RWPE2 (cell line): Measurements from ENCODE around the gene CDCA4.

Experiments
- ATAC-seq: fragments of 200-7000 bp; cut with Tn5 transposase; 3 replicates; pipeline ENCODE4 v1.9.1; 2021; ENCODE audit warnings: low read depth
- DNase-seq: peaks from one replicate; pipeline ENCODE4 v3.0.0-alpha.2; 2020; ENCODE audit warnings: low spot score
- H3K27ac ChIP-seq: fragments of 450-650 bp; 2 replicates; pipeline ENCODE4 v1.5.1; 2017; ENCODE audit warnings: mild to moderate bottlenecking; ENCODE audit not compliant: poor library complexity, severe bottlenecking
- H3K27me3 ChIP-seq: fragments of 250-450 bp; sonication (Bioruptor Pico); 2 replicates; pipeline ENCODE4 v1.5.1; 2021; ENCODE audit warnings: mild to moderate bottlenecking, moderate library complexity; ENCODE audit not compliant: insufficient read depth, poor library complexity, severe bottlenecking
- H3K36me3 ChIP-seq: fragments of 250-450 bp; sonication (Bioruptor Pico); 2 replicates; pipeline ENCODE4 v1.5.1; 2020; ENCODE audit warnings: low read depth, mild to moderate bottlenecking, moderate library complexity
- H3K4me1 ChIP-seq: fragments of 250-450 bp; sonication (Bioruptor Pico); 2 replicates; pipeline ENCODE4 v1.5.1; 2021; ENCODE audit warnings: mild to moderate bottlenecking, moderate library complexity; ENCODE audit not compliant: insufficient read depth, poor library complexity, severe bottlenecking
- H3K4me3 ChIP-seq: fragments of 250-450 bp; sonication (Bioruptor Pico); 2 replicates; pipeline ENCODE4 v1.5.1; 2021; ENCODE audit warnings: mild to moderate bottlenecking, moderate library complexity; ENCODE audit not compliant: severe bottlenecking
- H3K9me3 ChIP-seq: fragments of 250-450 bp; sonication (Bioruptor Pico); 2 replicates; pipeline ENCODE4 v1.5.1; 2021; ENCODE audit warnings: mild to moderate bottlenecking, moderate library complexity; ENCODE audit not compliant: severe bottlenecking
- CTCF ChIP-seq: fragments of 450-650 bp; IDR thresholded peaks from one replicate; pipeline ENCODE4 v1.5.1; 2017; ENCODE audit warnings: mild to moderate bottlenecking, moderate library complexity; ENCODE audit not compliant: poor library complexity, severe bottlenecking

CDCA4 gene

GRCh38 chr14:104989236-104989950 lies 31.5 kb downstream of the CDCA4 start:
- Histone ChIP-seq H3K9me3 (no peaks in the 10 kb centered on the region), H3K4me3 (no peak overlapping the region), H3K36me3 (peaks cover 30% of the 10 kb centered on the region), H3K27me3 (no peaks in the 10 kb centered on the region), H3K27ac (no peak overlapping the region), H3K4me1 (peaks cover 4% of the 10 kb centered on the region)
- peak; percentile 73 for DNase-seq
- no peak for TF ChIP-seq CTCF
- no peak for ATAC-seq

GRCh38 chr14:104986487-104987164 lies 34.3 kb downstream of the CDCA4 start:
- H3K4me3 ChIP-seq = peak overlapping the region; percentile 87
- no peaks in the 10 kb centered on the region for H3K27me3 ChIP-seq
- H3K4me1 ChIP-seq = peaks cover 4% of the 10 kb centered on the region
- peaks cover 6% of the 10 kb centered on the region for H3K36me3 ChIP-seq
- DNase-seq (peak; percentile 50), ATAC-seq (no peak)
- no peak for TF ChIP-seq CTCF
- H3K27ac ChIP-seq = peak overlapping the region; percentile 52
- no peaks in the 10 kb centered on the region for H3K9me3 ChIP-seq

GRCh38 chr14:104985675-104986486 lies 35.0 kb downstream of the CDCA4 start, which contains the start of gene CLBA1:
CLBA1 (plus strand) TSS chr14:104985788; CDS start chr14:104986432, 644 bp downstream.
- H3K36me3 ChIP-seq = no peaks in the 10 kb centered on the region; the same call in 1 of the 2 replicates
- H3K4me1 ChIP-seq = peaks cover 4% of the 10 kb centered on the region
- peak; percentile 83 for ATAC-seq
- H3K27me3 ChIP-seq = no peaks in the 10 kb centered on the region
- H3K9me3 ChIP-seq = no peaks in the 10 kb centered on the region
- H3K4me3 ChIP-seq = peak within 1 kb of the TSS; percentile 87
- no peak for TF ChIP-seq CTCF
- peak within 1 kb of the TSS; percentile 52 for H3K27ac ChIP-seq
- DNase-seq = peak; percentile 91

- Histone ChIP-seq H3K27ac (no peak overlapping the region), H3K27me3 (no peaks in the 10 kb centered on the region), H3K4me3 (no peak overlapping the region), H3K4me1 (peaks cover 12% of the 10 kb centered on the region), H3K9me3 (no peaks in the 10 kb centered on the region), H3K36me3 (no peaks in the 10 kb centered on the region)
- no peak for TF ChIP-seq CTCF
- DNase-seq = peak; percentile 70
- ATAC-seq = no peak
Measured at GRCh38 chr14:104984056-104984894, 36.6 kb downstream of the CDCA4 start.
